PC-9 (cell line): ENCODE measurements around the gene PRKG1. TPM values are rescaled to one million over a fixed set of nuclear protein-coding genes. Genes with fewer than 3 reads are reported as not detected.

Experiments
- BruUV-seq: library from RNA; stranded (reverse); fragments of 400-500 nt; replicated peaks from 2 replicates; lab custom pipeline; 2021; lab: Mats Ljungman, UMichigan
- CTCF ChIA-PET: fragments of 300-600 bp; sonication (Branson Sonifier 250); formaldehyde crosslinking; loops from one replicate; lab custom pipeline; 2022; ENCODE audit warnings: antibody characterized with exemption; lab: Charles Lee
- POLR2A ChIA-PET: fragments of 300-600 bp; sonication (Branson Sonifier 250); formaldehyde crosslinking; loops from one replicate; lab custom pipeline; 2022; ENCODE audit warnings: antibody characterized with exemption; ENCODE audit not compliant: unreplicated experiment; lab: Charles Lee
- DNase-seq, 2 experiments: peaks; one replicate each; pipeline versions ENCODE4 v3.0.0 to v3.0.0-alpha.2; 2015 to 2022; ENCODE audit warnings: mixed read lengths in 1 of 2
- H2AFZ ChIP-seq: fragments of 200-600 bp; sonication (generic); 2 replicates; pipeline ENCODE4 v1.8.1; 2017; ENCODE audit warnings: antibody characterized with exemption
- H3F3A ChIP-seq: fragments of 200-600 bp; sonication (generic); 2 replicates; pipeline ENCODE4 v1.8.1; 2017; ENCODE audit warnings: antibody characterized with exemption, mild to moderate bottlenecking, low read depth; ENCODE audit not compliant: insufficient read depth
- H3K27ac ChIP-seq: fragments of 200-600 bp; sonication (generic); 2 replicates; pipeline ENCODE4 v1.6.1; 2016; ENCODE audit warnings: mixed run types
- H3K27me3 ChIP-seq: fragments of 200-600 bp; sonication (generic); 2 replicates; pipeline ENCODE4 v1.6.1; 2016; ENCODE audit warnings: low read depth, mixed run types; ENCODE audit not compliant: insufficient read depth
- H3K36me3 ChIP-seq: fragments of 200-600 bp; sonication (generic); 2 replicates; pipeline ENCODE4 v1.6.1; 2016; ENCODE audit warnings: low read depth, mixed run types
- H3K4me1 ChIP-seq: fragments of 200-600 bp; sonication (generic); replicated peaks from 2 replicates; pipeline ENCODE4 v1.6.1; 2016; ENCODE audit warnings: mixed run types; ENCODE audit not compliant: insufficient read depth
- H3K4me2 ChIP-seq: fragments of 200-600 bp; sonication (generic); 2 replicates; pipeline ENCODE4 v1.6.1; 2017; ENCODE audit warnings: mixed run types
- H3K4me3 ChIP-seq: fragments of 200-600 bp; sonication (generic); 2 replicates; pipeline ENCODE4 v1.6.1; 2016; ENCODE audit warnings: mixed run types
- H3K79me2 ChIP-seq: fragments of 200-600 bp; sonication (generic); 2 replicates; pipeline ENCODE4 v1.6.1; 2017; ENCODE audit warnings: low read depth, mixed run types
- H3K9me2 ChIP-seq: fragments of 200-600 bp; sonication (generic); 2 replicates; pipeline ENCODE4 v1.8.1; 2017; ENCODE audit warnings: mild to moderate bottlenecking; ENCODE audit not compliant: insufficient read depth
- H3K9me3 ChIP-seq: fragments of 200-600 bp; sonication (generic); 2 replicates; pipeline ENCODE4 v1.8.1; 2016; ENCODE audit warnings: low read depth; ENCODE audit not compliant: insufficient read depth
- H4K20me1 ChIP-seq: fragments of 200-600 bp; sonication (generic); 2 replicates; pipeline ENCODE4 v1.8.1; 2017; ENCODE audit not compliant: insufficient read depth
- CTCF ChIP-seq: fragments of 200-600 bp; sonication (generic); conservative IDR thresholded peaks from 2 replicates; pipeline ENCODE4 v1.6.1; 2017; ENCODE audit warnings: mixed run types, antibody characterized with exemption, mild to moderate bottlenecking, moderate library complexity
- EZH2 ChIP-seq: fragments of 200-600 bp; sonication (generic); IDR thresholded peaks from 2 replicates; pipeline ENCODE4 v1.8.0; 2017; ENCODE audit warnings: antibody characterized with exemption, low read depth
- intact Hi-C: fragments of 100-400 bp; cut with micrococcal nuclease; formaldehyde crosslinking; loops from one replicate; pipeline ENCODE4 v1.10.0; 2022; ENCODE audit not compliant: unreplicated experiment
- total RNA-seq: library from RNA; stranded (reverse); gene quantifications from 2 replicates; pipeline ENCODE4 v1.2.3, GENCODE V29; 2021

PRKG1 gene
- total RNA-seq, 1 experiment from 2014 or later: 0.70 TPM

- POLR2A ChIA-PET: no interaction called here
- Histone ChIP-seq H3K36me3 (no peaks in the 10 kb centered on the region), H3K4me2 (no peak overlapping the region), H3F3A (no peaks in the 10 kb centered on the region), H3K79me2 (no peaks in the 10 kb centered on the region), H4K20me1 (no peaks in the 10 kb centered on the region), H3K9me2 (no peaks in the 10 kb centered on the region; the same call in 1 of the 2 replicates), H3K9me3 (peaks cover 5% of the 10 kb centered on the region; the same call in 1 of the 2 replicates), H3K4me1 (no peaks in the 10 kb centered on the region), H3K27ac (no peak overlapping the region), H3K4me3 (no peak overlapping the region), H3K27me3 (no peaks in the 10 kb centered on the region), H2AFZ (no peak overlapping the region)
- no peak for TF ChIP-seq CTCF
- no peak for TF ChIP-seq EZH2
- CTCF ChIA-PET: no interaction called here
- intact Hi-C loops: no loop called here
- no peak for DNase-seq
- BruUV-seq: no TSS peak
Observed at GRCh38 chr10:52276163-52276562, 1201.9 kb downstream of the PRKG1 start.

GRCh38 chr10:52276986-52277385 lies 1202.7 kb downstream of the PRKG1 start:
- DNase-seq: no peak
- H3K4me1 ChIP-seq: no peaks in the 10 kb centered on the region
- POLR2A ChIA-PET: no interaction called here
- no peak overlapping the region for H3K4me3 ChIP-seq
- CTCF ChIA-PET: no interaction called here
- peaks cover 5% of the 10 kb centered on the region; the same call in 1 of the 2 replicates for H3K9me3 ChIP-seq
- no peaks in the 10 kb centered on the region for H3K79me2 ChIP-seq
- H3K9me2 ChIP-seq: no peaks in the 10 kb centered on the region; the same call in 1 of the 2 replicates
- H3F3A ChIP-seq: no peaks in the 10 kb centered on the region
- H2AFZ ChIP-seq: 0 out of 2 replicates have a peak overlapping the region, but pooled peaks have one; percentile 15
- intact Hi-C loops: no loop called here
- H3K4me2 ChIP-seq: no peak overlapping the region
- H3K27me3 ChIP-seq: no peaks in the 10 kb centered on the region
- no peaks in the 10 kb centered on the region for H3K36me3 ChIP-seq
- TF ChIP-seq CTCF: no peak
- no peak for TF ChIP-seq EZH2
- no TSS peak for BruUV-seq
- H3K27ac ChIP-seq: no peak overlapping the region
- no peaks in the 10 kb centered on the region for H4K20me1 ChIP-seq

GRCh38 chr10:52279546-52279945 lies 1205.3 kb downstream of the PRKG1 start:
- TF ChIP-seq CTCF (no peak), EZH2 (no peak)
- intact Hi-C loops: no loop called here
- H2AFZ ChIP-seq: no peak overlapping the region
- no peaks in the 10 kb centered on the region for H3K4me1 ChIP-seq
- H3K36me3 ChIP-seq: no peaks in the 10 kb centered on the region
- H3K27me3 ChIP-seq: no peaks in the 10 kb centered on the region
- BruUV-seq: no TSS peak
- no peaks in the 10 kb centered on the region for H3K79me2 ChIP-seq
- POLR2A ChIA-PET: no interaction called here
- no peaks in the 10 kb centered on the region for H3F3A ChIP-seq
- CTCF ChIA-PET: no interaction called here
- H3K27ac ChIP-seq: no peak overlapping the region
- H3K9me3 ChIP-seq: peaks cover 5% of the 10 kb centered on the region; the same call in 1 of the 2 replicates
- no peak overlapping the region for H3K4me3 ChIP-seq
- no peak overlapping the region for H3K4me2 ChIP-seq
- no peaks in the 10 kb centered on the region for H4K20me1 ChIP-seq
- H3K9me2 ChIP-seq: no peaks in the 10 kb centered on the region; the same call in 1 of the 2 replicates
- no peak for DNase-seq
